HepG2 (cell line): ENCODE measurements around the gene FBXW5. TPM values are rescaled to one million over a fixed set of nuclear protein-coding genes. Genes with fewer than 3 reads are reported as not detected.

ENCODE experiments used
- HNRNPLL ChIP-seq: fragments of 200-400 bp; formaldehyde crosslinking; IDR thresholded peaks from 2 replicates; pipeline ENCODE4 v1.6.1; 2017; ENCODE audit warnings: mild to moderate bottlenecking, low read depth, low read length; ENCODE audit not compliant: poor library complexity, severe bottlenecking
- IKZF4 ChIP-seq: sonication (generic); formaldehyde crosslinking; IDR thresholded peaks from 2 replicates; pipeline ENCODE4 v1.5.1; 2020; ENCODE audit warnings: borderline replicate concordance, mild to moderate bottlenecking, low read depth, missing genetic modification reagents; ENCODE audit errors: not compliant biosample characterization
- ZNF331 ChIP-seq: sonication (generic); formaldehyde crosslinking; IDR thresholded peaks from 2 replicates; pipeline ENCODE4 v1.4.0; 2020; ENCODE audit warnings: missing genetic modification reagents
- ZNF660 ChIP-seq: sonication (generic); formaldehyde crosslinking; IDR thresholded peaks from 2 replicates; pipeline ENCODE4 v1.5.1; 2020; ENCODE audit warnings: mild to moderate bottlenecking, low read depth, missing genetic modification reagents, borderline replicate concordance
- ZNF792 ChIP-seq: IDR thresholded peaks from 2 replicates; pipeline ENCODE4 v1.6.1; 2016
- polyA plus RNA-seq, 8 experiments: library from polyadenylated mRNA; depleted of rRNA in 3 of 8; stranded (reverse) in 7 of 8; unstranded in 1 of 8; fragments of >200 nt; fragmentation: Illumina TruSeq in 4 of 8; extraction: Trizol in 4 of 8; gene quantifications; 2 replicates each; pipeline versions ENCODE4 v1.2.1 to v1.2.3, GENCODE V29; 2011 to 2016; ENCODE audit warnings: low read depth in 4 of 8, missing spikeins in 1 of 8, mixed read lengths in 1 of 8; ENCODE audit not compliant: insufficient read depth in 1 of 8
- total RNA-seq, 5 experiments: library from RNA; depleted of rRNA; stranded (reverse); fragments of >200 nt; fragmentation: Illumina TruSeq; extraction: Trizol; gene quantifications; 2 replicates each; pipeline ENCODE4 v1.2.3, GENCODE V29; 2016; ENCODE audit warnings: low read depth in 1 of 5
- TF ChIP-seq, protein P1 (sequence below): IDR thresholded peaks from 2 replicates; pipeline ENCODE4 v1.6.1; 2012; ENCODE audit warnings: low read length, improper control_type of control experiment
- TF ChIP-seq, protein P2 (sequence below): sonication (generic); formaldehyde crosslinking; IDR thresholded peaks from 2 replicates; pipeline ENCODE4 v1.8.0; 2022; ENCODE audit warnings: missing genetic modification reagents, mild to moderate bottlenecking, borderline replicate concordance
- TF ChIP-seq, protein P3 (sequence below), 2 experiments: sonication (generic) in 1 of 2; formaldehyde crosslinking in 1 of 2; IDR thresholded peaks; 2 replicates each; pipeline versions ENCODE4 v1.6.1 to v1.9.0; 2014 to 2022; ENCODE audit warnings: antibody characterized with exemption in 1 of 2, borderline replicate concordance in 1 of 2, inconsistent platforms in 1 of 2, low read depth in 1 of 2, missing genetic modification reagents in 1 of 2
- TF ChIP-seq, protein P4 (sequence below): sonication (generic); formaldehyde crosslinking; IDR thresholded peaks from 2 replicates; pipeline ENCODE4 v1.4.0; 2020; ENCODE audit warnings: missing genetic modification reagents, low read depth, mild to moderate bottlenecking, borderline replicate concordance
- TF ChIP-seq, protein P5 (sequence below): sonication (generic); formaldehyde crosslinking; IDR thresholded peaks from 2 replicates; pipeline ENCODE4 v1.4.0; 2020; ENCODE audit warnings: missing genetic modification reagents, mild to moderate bottlenecking, borderline replicate concordance

FBXW5 gene
- total and polyA plus RNA-seq, 2 of the 13 experiments (the other 11 are each of a cell fraction or from before 2014, with no cell fraction given) = 52.0 to 60.4 TPM

DNA sequence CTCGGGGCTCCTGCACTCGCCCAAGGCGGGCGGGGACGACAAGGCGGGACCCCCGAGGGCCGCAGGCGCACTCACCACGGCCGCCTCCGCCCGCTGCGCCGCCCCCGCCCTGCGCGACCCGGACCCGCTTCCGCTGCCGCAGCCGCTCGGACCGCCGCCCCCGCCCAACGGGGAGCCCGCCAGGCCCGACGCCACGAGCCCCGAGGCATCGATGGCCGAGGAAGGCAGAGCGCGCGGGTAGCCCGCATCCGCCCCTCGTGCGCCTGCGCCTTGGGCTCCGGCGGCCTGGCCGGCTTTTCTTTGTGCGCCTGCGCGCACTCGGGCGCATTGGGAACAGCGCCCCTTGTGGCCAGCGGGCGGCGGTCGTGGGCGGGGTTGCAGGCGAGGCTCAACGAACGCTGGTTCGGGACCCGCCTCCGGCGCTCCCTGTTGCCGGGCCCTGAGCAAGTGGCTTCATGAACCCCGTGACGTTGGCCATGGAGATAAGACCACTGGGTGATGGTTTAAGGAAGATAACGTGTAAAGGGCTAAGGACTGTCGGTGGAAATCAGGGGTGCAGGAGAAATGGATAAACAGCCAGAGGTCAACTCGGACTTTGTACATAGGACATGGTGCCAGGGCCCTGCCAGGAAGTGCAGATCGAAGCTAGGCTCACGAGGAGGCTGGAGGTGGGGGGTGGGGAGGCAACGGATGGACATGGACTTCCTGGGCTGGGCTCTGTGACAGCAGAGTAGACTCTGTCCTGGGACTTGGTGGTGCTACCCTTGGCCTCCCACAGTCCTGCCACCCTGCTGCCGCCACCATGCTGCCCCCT, at the start of gene FBXW5, which contains the start of gene C8G (continued):
- TF ChIP-seq, protein P1, sequence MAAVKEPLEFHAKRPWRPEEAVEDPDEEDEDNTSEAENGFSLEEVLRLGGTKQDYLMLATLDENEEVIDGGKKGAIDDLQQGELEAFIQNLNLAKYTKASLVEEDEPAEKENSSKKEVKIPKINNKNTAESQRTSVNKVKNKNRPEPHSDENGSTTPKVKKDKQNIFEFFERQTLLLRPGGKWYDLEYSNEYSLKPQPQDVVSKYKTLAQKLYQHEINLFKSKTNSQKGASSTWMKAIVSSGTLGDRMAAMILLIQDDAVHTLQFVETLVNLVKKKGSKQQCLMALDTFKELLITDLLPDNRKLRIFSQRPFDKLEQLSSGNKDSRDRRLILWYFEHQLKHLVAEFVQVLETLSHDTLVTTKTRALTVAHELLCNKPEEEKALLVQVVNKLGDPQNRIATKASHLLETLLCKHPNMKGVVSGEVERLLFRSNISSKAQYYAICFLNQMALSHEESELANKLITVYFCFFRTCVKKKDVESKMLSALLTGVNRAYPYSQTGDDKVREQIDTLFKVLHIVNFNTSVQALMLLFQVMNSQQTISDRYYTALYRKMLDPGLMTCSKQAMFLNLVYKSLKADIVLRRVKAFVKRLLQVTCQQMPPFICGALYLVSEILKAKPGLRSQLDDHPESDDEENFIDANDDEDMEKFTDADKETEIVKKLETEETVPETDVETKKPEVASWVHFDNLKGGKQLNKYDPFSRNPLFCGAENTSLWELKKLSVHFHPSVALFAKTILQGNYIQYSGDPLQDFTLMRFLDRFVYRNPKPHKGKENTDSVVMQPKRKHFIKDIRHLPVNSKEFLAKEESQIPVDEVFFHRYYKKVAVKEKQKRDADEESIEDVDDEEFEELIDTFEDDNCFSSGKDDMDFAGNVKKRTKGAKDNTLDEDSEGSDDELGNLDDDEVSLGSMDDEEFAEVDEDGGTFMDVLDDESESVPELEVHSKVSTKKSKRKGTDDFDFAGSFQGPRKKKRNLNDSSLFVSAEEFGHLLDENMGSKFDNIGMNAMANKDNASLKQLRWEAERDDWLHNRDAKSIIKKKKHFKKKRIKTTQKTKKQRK = no peak
- TF ChIP-seq, protein P2, sequence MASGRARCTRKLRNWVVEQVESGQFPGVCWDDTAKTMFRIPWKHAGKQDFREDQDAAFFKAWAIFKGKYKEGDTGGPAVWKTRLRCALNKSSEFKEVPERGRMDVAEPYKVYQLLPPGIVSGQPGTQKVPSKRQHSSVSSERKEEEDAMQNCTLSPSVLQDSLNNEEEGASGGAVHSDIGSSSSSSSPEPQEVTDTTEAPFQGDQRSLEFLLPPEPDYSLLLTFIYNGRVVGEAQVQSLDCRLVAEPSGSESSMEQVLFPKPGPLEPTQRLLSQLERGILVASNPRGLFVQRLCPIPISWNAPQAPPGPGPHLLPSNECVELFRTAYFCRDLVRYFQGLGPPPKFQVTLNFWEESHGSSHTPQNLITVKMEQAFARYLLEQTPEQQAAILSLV = 0 out of 2 replicates have a peak, but pooled peaks have one; percentile 76
- TF ChIP-seq, protein P3, sequence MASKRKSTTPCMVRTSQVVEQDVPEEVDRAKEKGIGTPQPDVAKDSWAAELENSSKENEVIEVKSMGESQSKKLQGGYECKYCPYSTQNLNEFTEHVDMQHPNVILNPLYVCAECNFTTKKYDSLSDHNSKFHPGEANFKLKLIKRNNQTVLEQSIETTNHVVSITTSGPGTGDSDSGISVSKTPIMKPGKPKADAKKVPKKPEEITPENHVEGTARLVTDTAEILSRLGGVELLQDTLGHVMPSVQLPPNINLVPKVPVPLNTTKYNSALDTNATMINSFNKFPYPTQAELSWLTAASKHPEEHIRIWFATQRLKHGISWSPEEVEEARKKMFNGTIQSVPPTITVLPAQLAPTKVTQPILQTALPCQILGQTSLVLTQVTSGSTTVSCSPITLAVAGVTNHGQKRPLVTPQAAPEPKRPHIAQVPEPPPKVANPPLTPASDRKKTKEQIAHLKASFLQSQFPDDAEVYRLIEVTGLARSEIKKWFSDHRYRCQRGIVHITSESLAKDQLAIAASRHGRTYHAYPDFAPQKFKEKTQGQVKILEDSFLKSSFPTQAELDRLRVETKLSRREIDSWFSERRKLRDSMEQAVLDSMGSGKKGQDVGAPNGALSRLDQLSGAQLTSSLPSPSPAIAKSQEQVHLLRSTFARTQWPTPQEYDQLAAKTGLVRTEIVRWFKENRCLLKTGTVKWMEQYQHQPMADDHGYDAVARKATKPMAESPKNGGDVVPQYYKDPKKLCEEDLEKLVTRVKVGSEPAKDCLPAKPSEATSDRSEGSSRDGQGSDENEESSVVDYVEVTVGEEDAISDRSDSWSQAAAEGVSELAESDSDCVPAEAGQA (IDR thresholded peaks at IDR 0.05; ENCODE audit: low read depth) = no peak
- TF ChIP-seq, protein P3 (CRISPR knock-in tag; IDR thresholded peaks at IDR 0.05; ENCODE audit: borderline replicate concordance) = peak; percentile 13; the same call in 1 of the 2 replicates
- TF ChIP-seq IKZF4 (CRISPR knock-in tag) (peak; percentile 30), ZNF331 (no peak), ZNF792 (peak; percentile 35; the same call in 1 of the 2 replicates), HNRNPLL (peak; percentile 60), ZNF660 (CRISPR knock-in tag) (no peak)
- TF ChIP-seq, protein P4, sequence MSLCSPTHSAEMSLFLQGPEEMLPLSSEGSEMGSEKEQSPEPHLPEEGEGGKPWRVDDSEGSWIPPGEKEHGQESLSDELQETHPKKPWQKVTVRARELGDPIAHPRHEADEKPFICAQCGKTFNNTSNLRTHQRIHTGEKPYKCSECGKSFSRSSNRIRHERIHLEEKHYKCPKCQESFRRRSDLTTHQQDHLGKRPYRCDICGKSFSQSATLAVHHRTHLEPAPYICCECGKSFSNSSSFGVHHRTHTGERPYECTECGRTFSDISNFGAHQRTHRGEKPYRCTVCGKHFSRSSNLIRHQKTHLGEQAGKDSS (CRISPR knock-in tag) = peak; percentile 2; the same call in 1 of the 2 replicates
- TF ChIP-seq, protein P5, sequence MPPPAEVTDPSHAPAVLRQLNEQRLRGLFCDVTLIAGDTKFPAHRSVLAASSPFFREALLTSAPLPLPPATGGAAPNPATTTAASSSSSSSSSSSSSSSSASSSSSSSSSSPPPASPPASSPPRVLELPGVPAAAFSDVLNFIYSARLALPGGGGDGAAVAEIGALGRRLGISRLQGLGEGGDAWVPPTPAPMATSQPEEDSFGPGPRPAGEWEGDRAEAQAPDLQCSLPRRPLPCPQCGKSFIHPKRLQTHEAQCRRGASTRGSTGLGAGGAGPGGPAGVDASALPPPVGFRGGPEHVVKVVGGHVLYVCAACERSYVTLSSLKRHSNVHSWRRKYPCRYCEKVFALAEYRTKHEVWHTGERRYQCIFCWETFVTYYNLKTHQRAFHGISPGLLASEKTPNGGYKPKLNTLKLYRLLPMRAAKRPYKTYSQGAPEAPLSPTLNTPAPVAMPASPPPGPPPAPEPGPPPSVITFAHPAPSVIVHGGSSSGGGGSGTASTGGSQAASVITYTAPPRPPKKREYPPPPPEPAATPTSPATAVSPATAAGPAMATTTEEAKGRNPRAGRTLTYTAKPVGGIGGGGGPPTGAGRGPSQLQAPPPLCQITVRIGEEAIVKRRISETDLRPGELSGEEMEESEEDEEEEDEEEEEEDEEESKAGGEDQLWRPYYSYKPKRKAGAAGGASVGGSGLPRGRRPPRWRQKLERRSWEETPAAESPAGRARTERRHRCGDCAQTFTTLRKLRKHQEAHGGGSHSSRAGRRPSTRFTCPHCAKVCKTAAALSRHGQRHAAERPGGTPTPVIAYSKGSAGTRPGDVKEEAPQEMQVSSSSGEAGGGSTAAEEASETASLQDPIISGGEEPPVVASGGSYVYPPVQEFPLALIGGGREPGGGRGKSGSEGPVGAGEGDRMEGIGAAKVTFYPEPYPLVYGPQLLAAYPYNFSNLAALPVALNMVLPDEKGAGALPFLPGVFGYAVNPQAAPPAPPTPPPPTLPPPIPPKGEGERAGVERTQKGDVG (CRISPR knock-in tag) = 0 out of 2 replicates have a peak, but pooled peaks have one; percentile 57
